ENCODE results near the gene GPR89B. TPM values are rescaled to one million over a fixed set of nuclear protein-coding genes. Genes with fewer than 3 reads are reported as not detected.
"Not testable (repeated sequence)": the region's sequence is repeated elsewhere in the genome, so short reads cannot be mapped to it uniquely, and the experiment has no call there.

Gene GPR89B
- total RNA-seq, 4 donors from 2014 or later = 14.8 to 21.9 (median 16.0) TPM

- H3K4me3 ChIP-seq (replicated peaks in 1 of 3) = no peak overlapping the region
- no peaks in the 10 kb centered on the region for H3K27me3 ChIP-seq
- TF ChIP-seq POLR2A (IDR thresholded peaks at IDR 0.05) = no peak
- no peak for TF ChIP-seq CTCF (IDR thresholded peaks at IDR 0.05)
- 94 to 95% methylated on average over 6 of the region's 6 CpGs for WGBS, 2 donors
- intact Hi-C loops (cut with DNase I) = no loop called here
- DNase-seq = no peak
- no peak overlapping the region for H3K27ac ChIP-seq
- H3K36me3 ChIP-seq = no peaks in the 10 kb centered on the region
- no peaks in the 10 kb centered on the region for H3K4me1 ChIP-seq
- no peaks in the 10 kb centered on the region for H3K9me3 ChIP-seq
These were observed 8.3 kb upstream of the GPR89B start for GRCh38 chr1:147919896-147920295.

GRCh38 chr1:147924813-147925212 lies 3.4 kb upstream of the GPR89B start:
- TF ChIP-seq CTCF (IDR thresholded peaks at IDR 0.05) (no peak), POLR2A (IDR thresholded peaks at IDR 0.05) (no peak)
- no peak for DNase-seq
- H3K27me3 ChIP-seq = no peaks in the 10 kb centered on the region
- no peaks in the 10 kb centered on the region for H3K4me1 ChIP-seq
- no peaks in the 10 kb centered on the region for H3K9me3 ChIP-seq
- no peaks in the 10 kb centered on the region for H3K36me3 ChIP-seq
- no peak overlapping the region for H3K27ac ChIP-seq
- WGBS, 2 donors = 39 to 91% methylated on average over 1 of the region's 1 CpG
- no peak overlapping the region for H3K4me3 ChIP-seq (replicated peaks in 1 of 3)
- intact Hi-C loops (cut with DNase I) = no loop called here

- H3K4me3 ChIP-seq (replicated peaks in 1 of 3); DNase-seq; H3K36me3 ChIP-seq; H3K4me1 ChIP-seq; H3K9me3 ChIP-seq; intact Hi-C loops (cut with DNase I); H3K27ac ChIP-seq; H3K27me3 ChIP-seq: not testable (repeated sequence)
- 93 to 98% methylated on average over 3 of the region's 6 CpGs for WGBS, 2 donors
These were observed 1.0 kb upstream of the GPR89B start for GRCh38 chr1:147927215-147927614.

GRCh38 chr1:147927689-147928088 lies 531 bp upstream of the GPR89B start:
- H3K9me3 ChIP-seq; H3K4me3 ChIP-seq (replicated peaks in 1 of 3); H3K27me3 ChIP-seq; H3K36me3 ChIP-seq; H3K4me1 ChIP-seq; H3K27ac ChIP-seq; intact Hi-C loops (cut with DNase I); DNase-seq: not testable (repeated sequence)
- 100% methylated on average over 1 to 3 of the region's 10 CpGs for WGBS, 2 donors

- H3K27ac ChIP-seq; H3K4me3 ChIP-seq (replicated peaks in 1 of 3); intact Hi-C loops (cut with DNase I); H3K4me1 ChIP-seq; H3K9me3 ChIP-seq; H3K27me3 ChIP-seq; DNase-seq; H3K36me3 ChIP-seq: not testable (repeated sequence)
- 96 to 98% methylated on average over 2 of the region's 2 CpGs for WGBS, 2 donors
These were observed 2.9 kb downstream of the GPR89B start for GRCh38 chr1:147931137-147931536.

GRCh38 chr1:147935296-147935695 lies 7.1 kb downstream of the GPR89B start:
- H3K9me3 ChIP-seq; DNase-seq; H3K27ac ChIP-seq; H3K27me3 ChIP-seq; H3K36me3 ChIP-seq; H3K4me1 ChIP-seq; intact Hi-C loops (cut with DNase I); H3K4me3 ChIP-seq (replicated peaks in 1 of 3): not testable (repeated sequence)
- WGBS, 2 donors = 97 to 99% methylated on average over 3 of the region's 3 CpGs

- H3K4me3 ChIP-seq (replicated peaks in 1 of 3); H3K27me3 ChIP-seq; H3K9me3 ChIP-seq; H3K4me1 ChIP-seq; H3K27ac ChIP-seq; DNase-seq; intact Hi-C loops (cut with DNase I); H3K36me3 ChIP-seq: not testable (repeated sequence)
- WGBS, 2 donors = 75 to 96% methylated on average over 2 of the region's 2 CpGs
These were observed 12.2 kb downstream of the GPR89B start for GRCh38 chr1:147940456-147940855.

- H3K27ac ChIP-seq; H3K4me3 ChIP-seq (replicated peaks in 1 of 3); H3K4me1 ChIP-seq; intact Hi-C loops (cut with DNase I); H3K27me3 ChIP-seq; H3K9me3 ChIP-seq; DNase-seq; H3K36me3 ChIP-seq: not testable (repeated sequence)
- no CpG with 5 or more reads among the region's 1 CpG for WGBS, 2 donors
These were observed 14.3 kb downstream of the GPR89B start for GRCh38 chr1:147942563-147942962.

GRCh38 chr1:147949517-147949916 lies 21.3 kb downstream of the GPR89B start:
- no CpG with 5 or more reads among the region's 35 CpGs for WGBS, 2 donors
- H3K4me3 ChIP-seq (replicated peaks in 1 of 3); DNase-seq; H3K4me1 ChIP-seq; H3K36me3 ChIP-seq; H3K27me3 ChIP-seq; H3K9me3 ChIP-seq; intact Hi-C loops (cut with DNase I); H3K27ac ChIP-seq: not testable (repeated sequence)

- DNase-seq; intact Hi-C loops (cut with DNase I): not testable (repeated sequence)
- WGBS, 2 donors = 78 to 79% methylated on average over 1 of the region's 1 CpG
These were observed 30.7 kb downstream of the GPR89B start for GRCh38 chr1:147958906-147959305.

GRCh38 chr1:147959680-147960079 lies 31.5 kb downstream of the GPR89B start:
- WGBS, 2 donors = 94 to 98% methylated on average over 2 of the region's 2 CpGs
- H3K27ac ChIP-seq = not testable (repeated sequence)

More at GRCh38 chr1:147958906-147959305, 30.7 kb downstream of the GPR89B start:
- not testable (repeated sequence) for H3K4me3 ChIP-seq (replicated peaks in 1 of 3); H3K27ac ChIP-seq; H3K36me3 ChIP-seq; H3K9me3 ChIP-seq; H3K4me1 ChIP-seq; H3K27me3 ChIP-seq

GRCh38 chr1:147964575-147964974 lies 36.4 kb downstream of the GPR89B start:
- H3K27me3 ChIP-seq; DNase-seq; H3K4me3 ChIP-seq (replicated peaks in 1 of 3); H3K4me1 ChIP-seq; H3K9me3 ChIP-seq; intact Hi-C loops (cut with DNase I); H3K27ac ChIP-seq; H3K36me3 ChIP-seq: not testable (repeated sequence)
- no CpG with 5 or more reads among the region's 1 CpG for WGBS, 2 donors

More at GRCh38 chr1:147959680-147960079, 31.5 kb downstream of the GPR89B start:
- DNase-seq; H3K36me3 ChIP-seq; H3K9me3 ChIP-seq; H3K4me3 ChIP-seq (replicated peaks in 1 of 3); intact Hi-C loops (cut with DNase I); H3K4me1 ChIP-seq; H3K27me3 ChIP-seq: not testable (repeated sequence)

Measured in thyroid gland (tissue), 4 donors.